K562 (cell line): ENCODE data around the gene SERTAD3. TPM values are rescaled to one million over a fixed set of nuclear protein-coding genes. Genes with fewer than 3 reads are reported as not detected.

Experiments used
- BCL6 ChIP-seq: fragments of 250-450 bp; sonication (Bioruptor Pico); IDR thresholded peaks from 2 replicates; pipeline ENCODE4 v1.4.0; 2020
- CBX1 ChIP-seq: sonication (generic); IDR thresholded peaks from 2 replicates; pipeline ENCODE4 v1.6.1; 2016; ENCODE audit warnings: antibody characterized with exemption, low read depth, mild to moderate bottlenecking
- CCAR2 ChIP-seq: fragments of 200-400 bp; formaldehyde crosslinking; IDR thresholded peaks from 2 replicates; pipeline ENCODE4 v1.6.1; 2017; ENCODE audit warnings: mild to moderate bottlenecking, low read depth, low read length
- FOS ChIP-seq: IDR thresholded peaks from 3 replicates; pipeline ENCODE4 v1.6.1; 2011; ENCODE audit not compliant: insufficient read length; ENCODE audit errors: extremely low read depth
- FOXP1 ChIP-seq: sonication (generic); formaldehyde crosslinking; IDR thresholded peaks from 2 replicates; pipeline ENCODE4 v1.8.0; 2022; ENCODE audit warnings: mild to moderate bottlenecking, missing genetic modification reagents
- GATAD2B ChIP-seq: fragments of 450-650 bp; IDR thresholded peaks from 2 replicates; pipeline ENCODE4 v1.6.1; 2017; ENCODE audit warnings: mild to moderate bottlenecking, borderline replicate concordance
- HNRNPUL1 ChIP-seq: fragments of 200-400 bp; formaldehyde crosslinking; IDR thresholded peaks from 2 replicates; pipeline ENCODE4 v1.6.1; 2017; ENCODE audit warnings: low read length
- LARP7 ChIP-seq: fragments of 450-650 bp; IDR thresholded peaks from 2 replicates; pipeline ENCODE4 v1.6.1; 2016
- NBN ChIP-seq: fragments of 450-650 bp; IDR thresholded peaks from 2 replicates; pipeline ENCODE4 v1.6.1; 2016; ENCODE audit warnings: low read depth, mild to moderate bottlenecking
- NCOA4 ChIP-seq: fragments of 450-650 bp; IDR thresholded peaks from 2 replicates; pipeline ENCODE4 v1.6.1; 2018; ENCODE audit warnings: mild to moderate bottlenecking; ENCODE audit not compliant: partially characterized antibody
- PHF20 ChIP-seq: fragments of 450-650 bp; IDR thresholded peaks from 2 replicates; pipeline ENCODE4 v1.6.1; 2018; ENCODE audit not compliant: partially characterized antibody
- POU5F1 ChIP-seq: fragments of 150-350 bp; IDR thresholded peaks from 2 replicates; pipeline ENCODE4 v1.6.1; 2014; ENCODE audit warnings: borderline replicate concordance, low read length, low read depth, mild to moderate bottlenecking; ENCODE audit not compliant: partially characterized antibody
- SMAD1 ChIP-seq: fragments of 150-350 bp; IDR thresholded peaks from 2 replicates; pipeline ENCODE4 v1.6.1; 2014; ENCODE audit warnings: low read length, low read depth; ENCODE audit not compliant: partially characterized antibody
- SMAD4 ChIP-seq: fragments of 250-450 bp; sonication (Bioruptor Pico); conservative IDR thresholded peaks from 2 replicates; pipeline ENCODE4 v1.8.0; 2021; ENCODE audit warnings: inconsistent platforms, mild to moderate bottlenecking, moderate library complexity
- TEAD2 ChIP-seq: fragments of 450-650 bp; IDR thresholded peaks from 2 replicates; pipeline ENCODE4 v1.6.1; 2016; ENCODE audit warnings: missing genetic modification characterization, control low read depth, missing compliant biosample characterization
- THAP12 ChIP-seq: fragments of 250-450 bp; sonication (Bioruptor Pico); IDR thresholded peaks from 2 replicates; pipeline ENCODE4 v1.9.0; 2021; ENCODE audit warnings: mild to moderate bottlenecking, inconsistent platforms
- ZNF133 ChIP-seq: fragments of 250-450 bp; sonication (Bioruptor Pico); IDR thresholded peaks from 2 replicates; pipeline ENCODE4 v1.4.0; 2020; ENCODE audit warnings: mild to moderate bottlenecking
- ZNF232 ChIP-seq: sonication (generic); formaldehyde crosslinking; IDR thresholded peaks from 2 replicates; pipeline ENCODE4 v1.8.0; 2022; ENCODE audit warnings: mild to moderate bottlenecking, missing genetic modification reagents
- ZNF277 ChIP-seq: fragments of 250-450 bp; sonication (Bioruptor Pico); IDR thresholded peaks from 2 replicates; pipeline ENCODE4 v1.8.0; 2022; ENCODE audit warnings: inconsistent platforms, mild to moderate bottlenecking, moderate library complexity, borderline replicate concordance
- ZNF583 ChIP-seq: fragments of 250-450 bp; sonication (Bioruptor Pico); IDR thresholded peaks from 2 replicates; pipeline ENCODE4 v1.4.0; 2020
- polyA plus RNA-seq, 8 experiments: library from polyadenylated mRNA; depleted of rRNA in 4 of 8; stranded (reverse) in 5 of 8; unstranded in 3 of 8; fragments of >200 nt; fragmentation: Nextera tagmentation in 2 of 8; fragmentation: Illumina TruSeq in 1 of 8; extraction: Ambion mirVana in 2 of 8; extraction: Trizol in 1 of 8; gene quantifications; 2 replicates each; pipeline versions ENCODE4 v1.2.1 to v1.2.3, GENCODE V29; 2011 to 2014; ENCODE audit warnings: inconsistent platforms in 1 of 8, missing spikeins in 1 of 8
- total RNA-seq, 7 experiments: library from RNA; depleted of rRNA in 6 of 7; stranded (reverse); fragments of >200 nt in 6 of 7; fragmentation: Illumina TruSeq in 2 of 7; extraction: Trizol in 2 of 7; gene quantifications; 2 replicates each; pipeline versions ENCODE4 v1.2.1 to v1.2.3, GENCODE V29; 2011 to 2021; ENCODE audit warnings: low replicate concordance in 1 of 7
- TF ChIP-seq, protein P1 (sequence below): fragments of 250-450 bp; sonication (Bioruptor Pico); IDR thresholded peaks from 2 replicates; pipeline ENCODE4 v1.5.0; 2022; ENCODE audit warnings: mild to moderate bottlenecking
- TF ChIP-seq, protein P2 (sequence below): fragments of 450-650 bp; formaldehyde crosslinking; IDR thresholded peaks from 2 replicates; pipeline ENCODE4 v1.4.0; 2020; ENCODE audit warnings: mild to moderate bottlenecking, moderate library complexity

Gene SERTAD3
- total and polyA plus RNA-seq, 9 of the 15 experiments (the other 6 are each of a cell fraction or from before 2014, with no cell fraction given) = 5.4 to 28.9 (median 17.5) TPM

DNA sequence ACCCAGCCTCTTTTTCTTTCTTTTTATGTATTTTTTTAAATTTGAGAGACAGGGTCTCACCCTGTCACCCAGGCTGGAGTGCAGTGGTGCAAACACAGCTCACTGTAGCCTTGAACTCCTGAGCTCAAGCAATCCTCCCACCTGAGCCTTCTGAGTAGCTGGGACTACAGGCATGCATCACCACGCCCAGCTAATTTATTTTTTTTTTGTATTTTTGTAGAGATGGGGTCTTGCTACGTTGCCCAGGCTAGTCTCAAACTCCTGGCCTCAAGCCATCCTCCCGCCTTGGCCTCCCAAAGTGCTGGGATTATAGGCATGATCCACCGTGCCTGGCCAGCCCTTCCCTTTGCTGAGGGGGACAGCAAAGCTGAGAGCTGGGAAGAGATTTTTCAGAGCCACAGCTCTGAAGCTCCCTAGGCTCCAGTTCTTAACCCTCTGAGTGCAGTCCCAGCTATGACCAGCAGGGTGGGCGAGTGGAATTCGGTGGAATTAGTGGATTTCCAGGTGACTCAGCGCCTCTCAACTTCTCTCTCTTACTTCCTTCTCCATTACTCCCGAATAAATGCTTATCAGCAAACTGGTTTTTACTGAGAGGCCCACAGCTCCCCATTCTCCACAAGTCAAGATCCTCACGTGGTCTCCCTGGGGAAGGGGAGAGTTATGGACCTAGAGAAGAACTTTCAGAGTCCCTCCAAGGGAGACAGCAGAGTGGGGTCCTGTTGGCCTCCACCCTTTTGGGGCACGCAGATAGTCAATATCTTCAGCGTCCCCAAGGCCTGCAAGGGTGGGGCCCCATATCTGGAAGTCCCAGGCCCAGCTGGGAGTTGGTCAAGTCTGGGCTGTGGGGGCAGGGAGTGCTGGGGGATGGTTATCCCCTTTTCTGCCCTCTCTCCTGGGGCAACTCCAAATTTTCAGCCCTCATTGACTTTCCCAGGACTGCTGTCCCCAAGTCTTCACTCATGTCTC, 20.2 kb upstream of the SERTAD3 start (continued):
- TF ChIP-seq, protein P1, sequence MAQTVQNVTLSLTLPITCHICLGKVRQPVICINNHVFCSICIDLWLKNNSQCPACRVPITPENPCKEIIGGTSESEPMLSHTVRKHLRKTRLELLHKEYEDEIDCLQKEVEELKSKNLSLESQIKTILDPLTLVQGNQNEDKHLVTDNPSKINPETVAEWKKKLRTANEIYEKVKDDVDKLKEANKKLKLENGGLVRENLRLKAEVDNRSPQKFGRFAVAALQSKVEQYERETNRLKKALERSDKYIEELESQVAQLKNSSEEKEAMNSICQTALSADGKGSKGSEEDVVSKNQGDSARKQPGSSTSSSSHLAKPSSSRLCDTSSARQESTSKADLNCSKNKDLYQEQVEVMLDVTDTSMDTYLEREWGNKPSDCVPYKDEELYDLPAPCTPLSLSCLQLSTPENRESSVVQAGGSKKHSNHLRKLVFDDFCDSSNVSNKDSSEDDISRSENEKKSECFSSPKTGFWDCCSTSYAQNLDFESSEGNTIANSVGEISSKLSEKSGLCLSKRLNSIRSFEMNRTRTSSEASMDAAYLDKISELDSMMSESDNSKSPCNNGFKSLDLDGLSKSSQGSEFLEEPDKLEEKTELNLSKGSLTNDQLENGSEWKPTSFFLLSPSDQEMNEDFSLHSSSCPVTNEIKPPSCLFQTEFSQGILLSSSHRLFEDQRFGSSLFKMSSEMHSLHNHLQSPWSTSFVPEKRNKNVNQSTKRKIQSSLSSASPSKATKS = no peak
- no peak for TF ChIP-seq ZNF232
- no peak for TF ChIP-seq FOXP1 (CRISPR knock-in tag)
- TF ChIP-seq GATAD2B = peak; percentile 94
- no peak for TF ChIP-seq ZNF277 (CRISPR knock-in tag)
- peak; percentile 11 for TF ChIP-seq NCOA4
- peak; percentile 89 for TF ChIP-seq SMAD4 (CRISPR knock-in tag)
- no peak for TF ChIP-seq CCAR2
- no peak for TF ChIP-seq SMAD1
- no peak for TF ChIP-seq BCL6
- TF ChIP-seq TEAD2 (tag) = 0 out of 2 replicates have a peak, but pooled peaks have one; percentile 48
- 0 out of 2 replicates have a peak, but pooled peaks have one; percentile 69 for TF ChIP-seq ZNF583
- TF ChIP-seq FOS = no peak
- TF ChIP-seq, protein P2, sequence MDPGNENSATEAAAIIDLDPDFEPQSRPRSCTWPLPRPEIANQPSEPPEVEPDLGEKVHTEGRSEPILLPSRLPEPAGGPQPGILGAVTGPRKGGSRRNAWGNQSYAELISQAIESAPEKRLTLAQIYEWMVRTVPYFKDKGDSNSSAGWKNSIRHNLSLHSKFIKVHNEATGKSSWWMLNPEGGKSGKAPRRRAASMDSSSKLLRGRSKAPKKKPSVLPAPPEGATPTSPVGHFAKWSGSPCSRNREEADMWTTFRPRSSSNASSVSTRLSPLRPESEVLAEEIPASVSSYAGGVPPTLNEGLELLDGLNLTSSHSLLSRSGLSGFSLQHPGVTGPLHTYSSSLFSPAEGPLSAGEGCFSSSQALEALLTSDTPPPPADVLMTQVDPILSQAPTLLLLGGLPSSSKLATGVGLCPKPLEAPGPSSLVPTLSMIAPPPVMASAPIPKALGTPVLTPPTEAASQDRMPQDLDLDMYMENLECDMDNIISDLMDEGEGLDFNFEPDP = no peak
- peak; percentile 57 for TF ChIP-seq NBN
- TF ChIP-seq HNRNPUL1 = no peak; the same call in 1 of the 2 replicates
- TF ChIP-seq POU5F1 = no peak
- TF ChIP-seq THAP12 (CRISPR knock-in tag) = no peak
- no peak for TF ChIP-seq PHF20
- TF ChIP-seq ZNF133 (CRISPR knock-in tag) = no peak
- TF ChIP-seq CBX1 = no peak
- no peak for TF ChIP-seq LARP7
